Lower lobe of right lung (tissue), 2 donors: ENCODE results near the gene PRRC2B. TPM values are rescaled to one million over a fixed set of nuclear protein-coding genes. Genes with fewer than 3 reads are reported as not detected.

ENCODE experiments used
- ATAC-seq, 2 donors: fragments of 200-7000 bp; cut with Tn5 transposase; one replicate each; pipeline ENCODE4 v1.9.1; 2020 to 2022; ENCODE audit warnings: mild to moderate bottlenecking in 2 of 2, moderate library complexity in 2 of 2
- DNase-seq: peaks from one replicate; pipeline ENCODE4 v3.0.0-alpha.2; 2020
- H3K27ac ChIP-seq: fragments of 200-600 bp; one replicate; pipeline ENCODE4 v1.8.0; 2022
- H3K27me3 ChIP-seq: fragments of 200-600 bp; one replicate; pipeline ENCODE4 v1.8.0; 2022; ENCODE audit warnings: low read depth
- H3K36me3 ChIP-seq: fragments of 200-600 bp; one replicate; pipeline ENCODE4 v1.8.0; 2022; ENCODE audit warnings: mild to moderate bottlenecking
- H3K4me1 ChIP-seq: fragments of 200-600 bp; one replicate; pipeline ENCODE4 v1.8.0; 2022
- H3K4me3 ChIP-seq: fragments of 200-600 bp; one replicate; pipeline ENCODE4 v1.8.0; 2022; ENCODE audit warnings: mild to moderate bottlenecking
- H3K9me3 ChIP-seq: fragments of 200-600 bp; one replicate; pipeline ENCODE4 v1.8.0; 2022
- intact Hi-C: fragments of 100-400 bp; cut with DNase I; formaldehyde crosslinking; loops from one replicate; pipeline ENCODE4 v1.11.0; 2022
- total RNA-seq: library from RNA; stranded (reverse); fragmentation: NEBNext Ultra II Directional; extraction: Animal tissue kit (Norgen Biotek cat#: 25700); gene quantifications from one replicate; pipeline ENCODE4 v1.2.1, GENCODE V29; 2021
- TF ChIP-seq, protein P1 (sequence below): fragments of 200-600 bp; IDR thresholded peaks from one replicate; pipeline ENCODE4 v1.8.0; 2022; ENCODE audit warnings: antibody characterized with exemption, mild to moderate bottlenecking
- donor health status: DM: no; HTN: yes; CAD: no; lungs with severe emphysema.

PRRC2B gene
- total RNA-seq, 1 donor from 2014 or later, result 170 TPM

DNA sequence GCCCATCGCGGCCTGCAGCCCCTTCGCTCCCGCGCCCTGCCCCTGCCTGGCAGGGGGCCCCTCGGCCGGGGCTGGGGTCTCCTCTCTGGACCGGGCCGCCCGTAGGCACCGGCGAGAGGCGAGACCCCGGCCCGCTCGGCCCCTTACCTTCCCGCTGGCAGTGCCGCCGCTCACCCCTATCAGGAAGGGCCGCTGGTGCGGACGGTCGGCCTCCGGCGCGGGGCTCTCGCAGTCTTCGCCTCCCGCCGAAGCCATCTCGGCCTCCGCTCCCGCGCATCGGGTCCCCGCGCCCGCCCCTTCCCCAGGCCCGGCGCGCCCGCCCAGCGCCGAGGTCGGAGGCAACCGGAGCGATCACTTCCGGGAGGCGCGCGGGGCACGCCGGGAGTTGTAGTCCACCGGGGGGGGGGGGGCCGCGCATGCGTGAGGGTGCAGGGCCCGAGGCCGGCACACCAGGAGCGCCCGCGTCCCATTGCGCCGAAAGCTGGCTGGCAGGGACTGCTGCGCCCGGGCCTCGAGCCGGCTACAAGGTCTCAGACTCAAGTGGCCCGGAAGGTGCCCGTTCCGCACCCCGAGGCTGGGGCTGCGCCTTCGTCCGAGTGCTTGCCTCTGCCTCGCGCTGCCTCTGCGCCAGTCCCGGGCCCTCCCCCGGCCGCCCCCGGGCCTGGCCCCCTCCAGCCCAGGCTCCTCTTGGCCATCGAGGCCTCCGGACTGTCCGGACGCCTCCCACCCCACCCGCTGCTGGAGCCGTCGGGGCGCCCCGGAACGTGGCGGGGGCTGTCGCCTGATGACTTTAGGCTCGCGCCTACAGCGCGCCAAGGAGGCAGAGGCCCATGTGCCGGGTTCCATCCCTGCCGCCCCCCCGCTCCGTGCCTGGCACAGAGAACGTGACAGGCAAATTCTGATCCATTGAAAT lies 137.3 kb downstream of the PRRC2B start, which contains the start of gene UCK1:
Gene UCK1 (minus strand): TSS at position 344 of the 913 bp plus-strand sequence. CDS start 89 bp downstream, at position 255.
- peak; percentile 98 to 99 for ATAC-seq
- Histone ChIP-seq H3K36me3 (peaks cover 38% of the 10 kb centered on the region), H3K27me3 (no peaks in the 10 kb centered on the region), H3K4me3 (peak within 1 kb of the TSS; percentile 78), H3K9me3 (no peaks in the 10 kb centered on the region), H3K27ac (peak within 1 kb of the TSS; percentile 86), H3K4me1 (peaks cover 16% of the 10 kb centered on the region)
- DNase-seq, result peak; percentile 86
- TF ChIP-seq, protein P1, sequence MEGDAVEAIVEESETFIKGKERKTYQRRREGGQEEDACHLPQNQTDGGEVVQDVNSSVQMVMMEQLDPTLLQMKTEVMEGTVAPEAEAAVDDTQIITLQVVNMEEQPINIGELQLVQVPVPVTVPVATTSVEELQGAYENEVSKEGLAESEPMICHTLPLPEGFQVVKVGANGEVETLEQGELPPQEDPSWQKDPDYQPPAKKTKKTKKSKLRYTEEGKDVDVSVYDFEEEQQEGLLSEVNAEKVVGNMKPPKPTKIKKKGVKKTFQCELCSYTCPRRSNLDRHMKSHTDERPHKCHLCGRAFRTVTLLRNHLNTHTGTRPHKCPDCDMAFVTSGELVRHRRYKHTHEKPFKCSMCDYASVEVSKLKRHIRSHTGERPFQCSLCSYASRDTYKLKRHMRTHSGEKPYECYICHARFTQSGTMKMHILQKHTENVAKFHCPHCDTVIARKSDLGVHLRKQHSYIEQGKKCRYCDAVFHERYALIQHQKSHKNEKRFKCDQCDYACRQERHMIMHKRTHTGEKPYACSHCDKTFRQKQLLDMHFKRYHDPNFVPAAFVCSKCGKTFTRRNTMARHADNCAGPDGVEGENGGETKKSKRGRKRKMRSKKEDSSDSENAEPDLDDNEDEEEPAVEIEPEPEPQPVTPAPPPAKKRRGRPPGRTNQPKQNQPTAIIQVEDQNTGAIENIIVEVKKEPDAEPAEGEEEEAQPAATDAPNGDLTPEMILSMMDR, result no peak
- intact Hi-C loops, result no loop called here

GRCh38 chr9:131534721-131535237 lies 140.9 kb downstream of the PRRC2B start:
- DNase-seq, result no peak
- no peak for ATAC-seq
- H3K27me3 ChIP-seq, result no peaks in the 10 kb centered on the region
- no peak overlapping the region for H3K27ac ChIP-seq
- peaks cover 2% of the 10 kb centered on the region for H3K36me3 ChIP-seq
- peaks cover 13% of the 10 kb centered on the region for H3K4me1 ChIP-seq
- no peak overlapping the region for H3K4me3 ChIP-seq
- intact Hi-C loops, result no loop called here
- TF ChIP-seq, protein P1, result no peak
- H3K9me3 ChIP-seq, result no peaks in the 10 kb centered on the region

- DNase-seq (no peak), ATAC-seq (no peak)
- no peak overlapping the region for H3K27ac ChIP-seq
- TF ChIP-seq, protein P1, result no peak
- no peaks in the 10 kb centered on the region for H3K36me3 ChIP-seq
- no peak overlapping the region for H3K4me3 ChIP-seq
- intact Hi-C loops, result no loop called here
- no peaks in the 10 kb centered on the region for H3K4me1 ChIP-seq
- H3K27me3 ChIP-seq, result no peaks in the 10 kb centered on the region
- peaks cover 4% of the 10 kb centered on the region for H3K9me3 ChIP-seq
Observed at GRCh38 chr9:131537946-131538345, 144.1 kb downstream of the PRRC2B start.

DNA sequence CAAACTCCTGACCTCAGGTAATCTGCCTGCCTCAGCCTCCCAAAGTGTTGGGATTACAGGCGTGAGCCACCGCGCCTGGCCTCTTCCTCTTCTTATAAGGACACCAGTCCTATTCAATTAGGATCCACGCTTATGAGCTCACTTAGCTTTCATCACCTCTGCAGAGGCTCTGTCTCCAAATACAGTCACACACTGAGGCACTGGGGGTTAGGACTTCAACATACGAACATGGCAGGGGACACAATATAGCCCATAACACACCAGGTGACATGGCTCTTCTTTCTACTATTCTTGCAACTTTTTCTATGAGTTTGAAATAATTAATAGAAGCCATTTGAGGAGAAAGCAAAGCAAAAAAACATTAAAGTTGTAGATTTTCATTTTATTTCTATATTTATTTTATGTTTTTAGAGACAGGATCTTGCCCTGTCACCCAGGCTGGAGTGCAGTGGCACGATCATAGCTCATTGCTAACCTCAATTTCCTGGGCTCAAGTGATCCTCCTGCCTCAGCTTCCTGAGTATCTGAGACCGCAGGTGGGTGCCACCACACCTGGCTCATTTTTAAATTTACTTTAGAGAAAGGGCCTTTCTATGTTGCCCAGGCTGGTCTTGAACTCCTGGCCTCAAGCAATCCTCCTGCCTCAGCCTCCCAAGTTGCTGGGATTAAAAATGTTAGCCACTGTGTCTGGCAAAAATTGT lies 145.5 kb downstream of the PRRC2B start:
- Histone ChIP-seq H3K27ac (no peak overlapping the region), H3K9me3 (peaks cover 13% of the 10 kb centered on the region), H3K4me1 (no peaks in the 10 kb centered on the region), H3K36me3 (no peaks in the 10 kb centered on the region), H3K27me3 (peaks cover 5% of the 10 kb centered on the region), H3K4me3 (no peak overlapping the region)
- TF ChIP-seq, protein P1, result no peak
- DNase-seq (no peak), ATAC-seq (no peak)
- intact Hi-C loops, result no loop called here

DNA sequence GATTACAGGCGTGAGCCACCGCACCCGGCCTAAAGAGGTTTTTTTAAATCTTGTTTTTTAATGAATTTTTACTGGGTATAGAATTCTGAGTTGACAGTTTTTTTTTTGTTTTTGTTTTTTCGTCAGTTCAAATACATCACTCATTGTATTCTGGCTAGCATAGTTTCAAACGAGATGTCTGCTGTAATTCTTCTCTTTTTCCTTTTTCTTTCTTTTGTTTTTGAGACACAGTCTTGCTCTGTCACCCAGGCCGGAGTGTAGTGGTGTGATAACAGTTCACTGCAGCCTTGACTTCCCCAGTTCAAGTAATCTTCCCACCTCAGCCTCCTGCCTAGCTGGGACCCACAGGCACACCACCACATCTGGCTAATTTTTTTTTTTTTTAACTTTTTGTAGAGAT lies 149.3 kb downstream of the PRRC2B start:
- Histone ChIP-seq H3K27ac (no peak overlapping the region), H3K4me3 (no peak overlapping the region), H3K36me3 (no peaks in the 10 kb centered on the region), H3K9me3 (peaks cover 13% of the 10 kb centered on the region), H3K27me3 (peaks cover 33% of the 10 kb centered on the region), H3K4me1 (peaks cover 13% of the 10 kb centered on the region)
- ATAC-seq, result no peak
- intact Hi-C loops, result no loop called here
- no peak for DNase-seq
- TF ChIP-seq, protein P1, result no peak
